GM19193 (cell line): ENCODE measurements around the gene ZNF213.

Experiments
- POLR2A ChIP-seq: IDR thresholded peaks from 4 replicates; pipeline ENCODE4 v1.6.1; 2011; ENCODE audit not compliant: insufficient read depth, insufficient read length; ENCODE audit errors: extremely low read depth

ZNF213 gene

GRCh38 chr16:3182608-3183444 is 48.0 kb downstream of the ZNF213 start:
- no peak for TF ChIP-seq POLR2A

- TF ChIP-seq POLR2A, result no peak
Measured at GRCh38 chr16:3183445-3184139, 48.8 kb downstream of the ZNF213 start.

- no peak for TF ChIP-seq POLR2A
Measured at GRCh38 chr16:3186946-3187690, 52.3 kb downstream of the ZNF213 start.

GRCh38 chr16:3187798-3188674 is 53.2 kb downstream of the ZNF213 start, which contains the start of gene OR1F1:
Gene OR1F1 (plus strand): TSS chr16:3188204.
- no peak for TF ChIP-seq POLR2A

GRCh38 chr16:3188675-3188924 is 53.8 kb downstream of the ZNF213 start:
- TF ChIP-seq POLR2A, result no peak

- TF ChIP-seq POLR2A, result peak; percentile 20
Measured at GRCh38 chr16:3188925-3189825, 54.3 kb downstream of the ZNF213 start.

GRCh38 chr16:3189869-3190268 is 55.0 kb downstream of the ZNF213 start:
- TF ChIP-seq POLR2A, result no peak

GRCh38 chr16:3190949-3191353 is 56.1 kb downstream of the ZNF213 start:
- no peak for TF ChIP-seq POLR2A
